NCI-H187 treated with DMSO at 0.1 percent for 48 hours (cell line): ENCODE data around the gene IGSF11.
"Not testable (repeated sequence)": the region's sequence is repeated elsewhere in the genome, so short reads cannot be mapped to it uniquely, and the experiment has no call there.

ENCODE experiments used
- DNase-seq: peaks from one replicate; lab custom pipeline; 2025; lab: John Stamatoyannopoulos, UW

Gene IGSF11

GRCh38 chr3:118988198-118989130 is 46.2 kb downstream of the IGSF11 start:
- no peak for DNase-seq

DNA sequence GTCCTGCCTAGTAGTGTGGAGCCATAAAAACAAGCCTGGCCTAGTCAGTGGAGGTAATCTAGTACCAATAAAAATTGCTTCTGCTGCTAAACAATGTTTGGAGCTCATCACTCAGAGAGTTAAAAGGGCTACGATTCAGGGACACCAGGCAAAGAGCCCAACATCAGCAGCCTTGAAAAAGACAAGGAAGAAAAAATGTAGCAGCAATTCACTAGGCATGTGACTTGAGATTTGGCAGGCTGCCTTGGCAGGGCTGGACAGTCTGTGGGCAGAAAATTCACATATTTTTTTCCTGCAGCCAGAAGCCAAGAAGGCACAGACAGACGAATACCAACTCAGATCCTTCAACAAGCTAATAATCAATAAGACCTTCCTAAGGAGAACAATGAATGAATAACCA is 47.2 kb downstream of the IGSF11 start:
- DNase-seq, result no peak

- no peak for DNase-seq
Observed at GRCh38 chr3:118986734-118987133, 47.9 kb downstream of the IGSF11 start.

GRCh38 chr3:118984699-118985098 is 49.9 kb downstream of the IGSF11 start:
- DNase-seq, result no peak

GRCh38 chr3:118981494-118982134 is 53.0 kb downstream of the IGSF11 start:
- DNase-seq, result no peak

- DNase-seq, result no peak
Observed at GRCh38 chr3:118980832-118981231, 53.8 kb downstream of the IGSF11 start.

DNA sequence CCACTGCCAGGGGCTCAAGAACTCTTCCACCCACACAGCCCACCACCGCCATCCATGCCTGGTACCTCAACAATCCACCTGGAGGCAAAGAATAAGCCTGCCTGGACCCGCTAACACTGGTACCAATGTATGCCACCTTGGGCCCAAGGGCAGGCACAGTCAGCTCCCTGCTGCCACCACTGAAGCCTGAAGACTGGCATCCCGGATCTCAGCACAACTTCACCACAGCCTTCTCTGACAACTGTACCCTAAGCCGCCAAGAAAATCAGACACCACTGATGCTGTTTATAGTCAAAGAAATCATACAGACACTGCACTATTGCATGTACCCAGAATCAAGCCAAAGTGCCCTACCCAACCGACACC is 56.3 kb downstream of the IGSF11 start:
- DNase-seq, result no peak

GRCh38 chr3:118977671-118978392 is 56.8 kb downstream of the IGSF11 start:
- DNase-seq, result no peak

GRCh38 chr3:118977118-118977517 is 57.5 kb downstream of the IGSF11 start:
- no peak for DNase-seq

- not testable (repeated sequence) for DNase-seq
Observed at GRCh38 chr3:118975476-118975875, 59.2 kb downstream of the IGSF11 start.

- no peak for DNase-seq
Observed at GRCh38 chr3:118974356-118975097, 60.1 kb downstream of the IGSF11 start.

GRCh38 chr3:118973050-118973449 is 61.6 kb downstream of the IGSF11 start:
- no peak for DNase-seq

DNA sequence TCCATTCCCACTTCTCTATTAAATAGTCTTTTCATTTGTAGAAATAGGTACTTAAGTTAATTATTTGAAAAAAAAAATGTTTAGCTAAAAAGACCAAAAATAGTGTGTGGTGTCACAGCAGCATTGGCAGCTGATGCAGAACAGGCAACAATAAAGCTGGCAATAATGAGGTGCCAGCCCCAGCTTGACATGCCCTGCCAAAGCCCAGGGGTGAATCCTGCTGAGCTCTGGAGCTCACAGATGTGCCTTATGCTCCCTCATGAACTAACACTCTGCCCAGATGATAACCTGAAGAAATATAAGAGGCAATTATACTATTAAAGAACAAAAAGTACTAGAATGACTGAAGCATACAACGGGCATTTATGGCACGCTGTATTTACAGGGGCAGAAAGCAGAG is 63.8 kb downstream of the IGSF11 start:
- no peak for DNase-seq

DNA sequence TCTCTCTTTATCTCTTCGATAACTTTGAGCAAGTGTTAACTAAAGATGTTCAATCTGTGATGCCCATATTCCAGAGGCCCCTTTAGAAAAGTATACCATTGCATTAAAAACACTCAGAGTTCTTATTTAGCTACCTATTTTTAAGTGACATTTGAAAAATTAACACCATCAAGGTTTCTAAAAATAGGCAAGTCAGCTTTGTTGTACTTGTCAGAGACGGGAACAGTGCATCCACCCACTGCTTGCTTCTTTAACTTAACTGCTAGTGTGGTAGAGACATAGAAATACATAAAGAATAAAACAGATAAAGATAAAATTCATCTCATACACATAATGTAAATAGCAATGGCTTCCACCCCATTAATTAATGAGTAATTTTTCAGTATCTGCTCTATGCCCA is 66.0 kb downstream of the IGSF11 start:
- DNase-seq, result no peak

DNA sequence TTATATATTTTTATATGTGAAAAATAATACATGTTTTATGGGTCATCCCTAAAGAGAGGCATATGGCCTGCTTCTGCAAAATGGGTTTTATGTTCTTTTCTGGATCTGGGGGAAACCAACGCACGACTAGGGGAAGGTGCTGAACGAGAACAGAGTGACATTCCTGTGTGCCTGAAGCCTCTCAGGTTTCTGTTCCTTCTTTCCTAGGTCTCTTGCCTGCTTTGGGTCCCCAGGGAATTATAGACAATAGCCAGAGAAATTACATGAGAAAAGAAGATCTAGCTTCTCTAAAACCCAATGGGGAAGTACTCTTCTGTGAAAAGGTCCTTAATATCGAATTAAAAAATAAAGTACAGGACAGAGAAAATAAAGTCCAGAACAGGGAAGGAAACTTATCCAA is 66.5 kb downstream of the IGSF11 start:
- peak; percentile 1 for DNase-seq

DNA sequence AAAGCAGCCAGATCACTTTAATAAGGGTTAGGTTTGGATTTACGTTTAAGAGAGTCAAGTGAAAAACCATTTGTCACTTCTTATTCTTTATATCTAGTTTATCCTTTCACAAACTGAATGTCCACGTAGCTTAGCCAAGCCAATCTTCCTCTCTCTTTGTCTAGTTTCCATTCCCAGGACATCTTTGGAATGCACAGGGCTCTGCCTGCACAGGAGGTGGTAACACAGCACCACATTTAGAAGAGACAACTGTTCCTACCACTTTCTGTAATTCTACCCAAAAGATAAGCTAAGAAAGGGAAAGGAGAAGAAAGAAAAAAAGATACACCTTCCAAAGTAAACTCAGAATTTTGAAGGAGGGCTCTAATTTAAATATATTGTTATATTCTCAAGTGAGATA is 67.9 kb downstream of the IGSF11 start:
- DNase-seq, result no peak

GRCh38 chr3:118963711-118964110 is 70.9 kb downstream of the IGSF11 start:
- no peak for DNase-seq

DNA sequence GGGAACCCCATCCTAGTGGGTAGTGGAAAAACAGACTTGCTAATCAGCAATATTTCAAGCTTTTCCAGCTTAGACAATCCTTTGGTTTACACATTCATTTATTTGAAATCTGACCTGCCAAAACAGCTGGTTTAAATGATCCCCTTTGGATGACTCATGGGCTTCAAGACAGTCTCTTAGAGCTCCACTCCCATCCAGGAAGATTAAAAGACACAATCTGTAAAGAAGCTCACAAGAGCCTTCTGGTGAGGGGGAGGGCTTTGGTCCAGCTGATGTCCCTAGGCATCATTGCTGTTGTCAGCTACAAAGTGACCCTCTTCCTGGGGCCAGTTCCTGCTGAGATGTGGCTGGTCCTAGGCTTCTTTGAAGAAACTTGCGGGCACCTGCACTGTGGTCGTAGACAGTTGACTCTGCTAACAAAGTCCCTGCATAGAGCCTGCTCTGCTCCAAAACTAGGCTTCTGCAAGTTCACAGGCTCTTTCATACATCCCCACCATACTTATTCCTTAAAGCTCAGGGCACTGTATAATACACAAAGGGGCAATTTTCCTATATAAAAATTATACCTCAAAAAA is 73.7 kb downstream of the IGSF11 start:
- no peak for DNase-seq

GRCh38 chr3:118955914-118956556 is 78.6 kb downstream of the IGSF11 start:
- no peak for DNase-seq

DNA sequence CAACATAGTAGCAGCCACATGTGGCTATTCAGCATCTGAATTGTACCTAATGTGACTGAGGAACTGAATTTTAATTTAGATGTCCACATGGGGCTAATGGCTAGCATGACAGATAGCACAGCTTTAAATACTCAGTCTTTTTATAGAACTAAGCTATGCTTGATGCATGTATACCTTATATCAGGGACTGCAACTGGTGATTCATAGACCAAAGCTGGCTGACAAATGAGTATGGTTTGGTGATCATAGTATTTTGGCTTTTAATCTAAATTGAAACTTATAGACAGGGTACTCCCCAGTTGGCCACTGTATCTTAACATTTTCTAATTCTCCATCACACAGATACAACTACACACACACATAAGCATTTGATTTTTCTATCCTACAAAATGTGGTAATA is 83.6 kb downstream of the IGSF11 start:
- DNase-seq, result no peak

DNA sequence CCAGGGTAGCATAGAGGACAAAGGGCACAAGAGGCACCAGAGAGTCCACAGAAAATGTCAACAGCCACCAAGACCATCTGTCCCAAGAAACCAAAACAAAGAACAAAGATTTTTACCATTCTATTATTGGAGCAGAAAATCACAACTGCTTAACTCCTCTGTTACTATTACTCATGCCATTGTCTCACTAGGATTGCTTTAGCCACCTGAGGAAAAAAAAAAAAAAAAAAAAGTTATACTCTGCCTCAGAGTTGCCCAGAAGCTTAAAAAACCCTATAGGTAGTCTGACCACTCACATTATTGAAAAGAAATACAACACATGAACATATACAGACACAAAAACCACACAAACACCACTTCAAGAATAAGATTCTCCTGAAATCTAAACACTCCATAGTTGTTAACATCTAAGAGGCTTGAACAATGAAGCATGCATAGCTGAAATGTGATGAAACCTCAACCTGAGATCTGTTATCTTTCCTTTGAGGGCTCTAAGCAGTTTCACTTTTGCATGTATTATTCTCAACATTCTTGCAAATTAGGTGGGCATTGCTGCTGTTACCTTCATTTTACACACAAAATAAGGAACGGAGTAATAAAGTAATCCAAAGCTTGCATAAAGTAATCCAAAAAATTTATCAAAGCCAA is 85.4 kb downstream of the IGSF11 start:
- DNase-seq, result peak; percentile 6
